GM23248 (cell line): ENCODE measurements around the gene SLC35D3. TPM values are rescaled to one million over a fixed set of nuclear protein-coding genes. Genes with fewer than 3 reads are reported as not detected.
"Not testable (repeated sequence)": the region's sequence is repeated elsewhere in the genome, so short reads cannot be mapped to it uniquely, and the experiment has no call there.

Experiments used
- DNase-seq: peaks from one replicate; pipeline ENCODE4 v3.0.0-alpha.2; 2015
- H2AFZ ChIP-seq: fragments of 200-600 bp; sonication (generic); 2 replicates; pipeline ENCODE4 v1.6.1; 2016; ENCODE audit warnings: antibody characterized with exemption
- H3F3A ChIP-seq: fragments of 200-600 bp; sonication (generic); 2 replicates; pipeline ENCODE4 v1.6.1; 2016; ENCODE audit warnings: mild to moderate bottlenecking, antibody characterized with exemption, mixed run types; ENCODE audit not compliant: insufficient read depth
- H3K27ac ChIP-seq: fragments of 200-600 bp; sonication (generic); 2 replicates; pipeline ENCODE4 v1.5.1; 2016; ENCODE audit warnings: mild to moderate bottlenecking
- H3K27me3 ChIP-seq: fragments of 200-600 bp; sonication (generic); replicated peaks from 2 replicates; pipeline ENCODE4 v1.6.1; 2016; ENCODE audit warnings: mild to moderate bottlenecking; ENCODE audit not compliant: insufficient read depth
- H3K36me3 ChIP-seq: fragments of 200-600 bp; sonication (generic); 2 replicates; pipeline ENCODE4 v1.6.1; 2016; ENCODE audit warnings: low read depth, mild to moderate bottlenecking
- H3K4me1 ChIP-seq: fragments of 200-600 bp; sonication (generic); 2 replicates; pipeline ENCODE4 v1.6.1; 2016; ENCODE audit warnings: mild to moderate bottlenecking; ENCODE audit not compliant: insufficient read depth
- H3K4me2 ChIP-seq: fragments of 200-600 bp; sonication (generic); one replicate; pipeline ENCODE4 v1.6.1; 2016; ENCODE audit warnings: mild to moderate bottlenecking; ENCODE audit not compliant: unreplicated experiment
- H3K4me3 ChIP-seq: fragments of 200-600 bp; sonication (generic); 2 replicates; pipeline ENCODE4 v1.5.1; 2016; ENCODE audit warnings: mild to moderate bottlenecking
- H3K79me2 ChIP-seq: fragments of 200-600 bp; sonication (generic); 2 replicates; pipeline ENCODE4 v1.6.1; 2016; ENCODE audit warnings: mild to moderate bottlenecking; ENCODE audit not compliant: insufficient read depth
- H3K9ac ChIP-seq: fragments of 200-600 bp; sonication (generic); 2 replicates; pipeline ENCODE4 v1.6.1; 2016; ENCODE audit warnings: mild to moderate bottlenecking
- H3K9me2 ChIP-seq: fragments of 200-600 bp; sonication (generic); 2 replicates; pipeline ENCODE4 v1.6.1; 2016; ENCODE audit warnings: mixed run types, mild to moderate bottlenecking, moderate library complexity; ENCODE audit not compliant: insufficient read depth
- H3K9me3 ChIP-seq: fragments of 200-600 bp; sonication (generic); one replicate; pipeline ENCODE4 v1.6.1; 2017; ENCODE audit warnings: low read depth
- H4K20me1 ChIP-seq: fragments of 200-600 bp; sonication (generic); 2 replicates; pipeline ENCODE4 v1.6.0; 2016; ENCODE audit not compliant: insufficient read depth
- EZH2 ChIP-seq: fragments of 200-600 bp; sonication (generic); IDR thresholded peaks from 2 replicates; pipeline ENCODE4 v1.6.1; 2018; ENCODE audit warnings: antibody characterized with exemption, mild to moderate bottlenecking; ENCODE audit not compliant: insufficient read depth, poor library complexity, severe bottlenecking
- EZH2phosphoT487 ChIP-seq: fragments of 200-600 bp; sonication (generic); IDR thresholded peaks from 2 replicates; pipeline ENCODE4 v1.6.1; 2018; ENCODE audit warnings: antibody characterized with exemption, moderate library complexity, mild to moderate bottlenecking, low read depth; ENCODE audit not compliant: insufficient read depth
- WGBS, 2 experiments: methylation state at CpG; one replicate each; pipeline ENCODE4 v1.1.6; 2015 to 2017; ENCODE audit warnings: low lambda C conversion rate in 2 of 2, low coverage in 1 of 2; ENCODE audit errors: missing lambda C conversion rate in 2 of 2; 5-methylcytosine and 5-hydroxymethylcytosine counted together
- in situ Hi-C: fragments of 300-500 bp; cut with MboI; formaldehyde crosslinking; loops from 2 replicates; pipeline ENCODE4 v1.15.0; 2020
- polyA plus RNA-seq: library from polyadenylated mRNA; unstranded; fragments of >200 nt; fragmentation: Nextera tagmentation; extraction: Ambion mirVana; gene quantifications from 2 replicates; pipeline ENCODE4 v1.2.1, GENCODE V29; 2016
- total RNA-seq: library from RNA; depleted of rRNA; stranded (reverse); fragments of >200 nt; shearing (Covaris generic); gene quantifications from 2 replicates; pipeline ENCODE4 v1.2.3, GENCODE V29; 2014

The SLC35D3 gene
- total and polyA plus RNA-seq, 2 experiments from 2014 or later, result not detected

DNA sequence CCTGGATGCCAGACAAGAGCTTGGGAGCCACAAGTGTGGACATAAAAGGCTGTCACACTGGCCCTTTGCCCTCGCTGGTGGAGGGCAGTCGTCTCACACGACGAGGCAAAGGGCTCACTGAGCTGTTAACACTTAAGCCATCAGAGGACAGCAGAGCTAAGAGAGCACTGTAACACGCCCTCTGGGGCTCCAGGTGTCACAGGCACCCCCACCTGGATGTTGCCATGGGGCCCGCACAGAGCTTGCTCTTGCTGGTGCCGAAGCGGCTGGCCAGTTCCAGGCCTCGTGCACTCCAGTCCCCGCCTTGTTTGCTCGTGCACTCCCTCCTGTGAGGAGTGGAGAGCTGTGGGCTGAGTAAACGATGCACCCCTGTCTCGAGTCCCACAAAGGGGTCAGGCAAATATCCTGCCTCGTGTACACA, 37.4 kb downstream of the SLC35D3 start:
- H3K4me3 ChIP-seq, result no peak overlapping the region
- no peaks in the 10 kb centered on the region for H3K9me2 ChIP-seq
- H3K9ac ChIP-seq, result no peak overlapping the region
- in situ Hi-C loops, result no loop called here
- H3K27ac ChIP-seq, result no peak overlapping the region
- no peaks in the 10 kb centered on the region for H3F3A ChIP-seq
- no peaks in the 10 kb centered on the region for H3K4me1 ChIP-seq
- no peaks in the 10 kb centered on the region for H3K9me3 ChIP-seq
- TF ChIP-seq EZH2phosphoT487 (no peak), EZH2 (no peak)
- WGBS, 2 experiments, result 31 to 41% methylated on average over 14 of the region's 14 CpGs
- H3K4me2 ChIP-seq, result no peak overlapping the region
- H4K20me1 ChIP-seq, result no peaks in the 10 kb centered on the region
- H3K27me3 ChIP-seq, result no peaks in the 10 kb centered on the region; the same call in 1 of the 2 replicates
- no peaks in the 10 kb centered on the region for H3K79me2 ChIP-seq
- no peak for DNase-seq
- no peak overlapping the region for H2AFZ ChIP-seq
- no peaks in the 10 kb centered on the region for H3K36me3 ChIP-seq

DNA sequence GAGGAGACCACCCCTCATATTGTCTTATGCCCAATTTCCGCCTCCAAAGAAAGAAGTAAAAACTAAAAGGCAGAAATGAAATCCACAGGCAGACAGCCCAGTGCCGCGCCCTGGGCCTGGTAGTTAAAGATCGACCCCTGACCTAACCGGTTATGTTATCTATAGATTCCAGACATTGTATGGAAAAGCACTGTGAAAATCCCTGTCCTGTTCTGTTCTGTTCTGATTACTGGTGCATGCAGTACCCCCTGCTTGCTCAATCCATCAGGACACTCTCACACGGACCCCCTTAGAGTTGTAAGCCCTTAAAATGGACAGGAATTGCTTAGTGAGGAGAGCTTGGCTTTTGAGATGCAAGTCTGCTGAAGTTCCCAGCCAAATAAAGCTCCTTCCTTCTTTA, 37.8 kb downstream of the SLC35D3 start:
- 70 to 73% methylated on average over 6 of the region's 6 CpGs for WGBS, 2 experiments
- H3K9me2 ChIP-seq, H3K27me3 ChIP-seq, H3K4me3 ChIP-seq, H3F3A ChIP-seq, H3K36me3 ChIP-seq, DNase-seq, H3K79me2 ChIP-seq, H3K9ac ChIP-seq, H4K20me1 ChIP-seq, H3K4me2 ChIP-seq, in situ Hi-C loops, H3K9me3 ChIP-seq, H2AFZ ChIP-seq, H3K4me1 ChIP-seq, H3K27ac ChIP-seq: not testable (repeated sequence)

DNA sequence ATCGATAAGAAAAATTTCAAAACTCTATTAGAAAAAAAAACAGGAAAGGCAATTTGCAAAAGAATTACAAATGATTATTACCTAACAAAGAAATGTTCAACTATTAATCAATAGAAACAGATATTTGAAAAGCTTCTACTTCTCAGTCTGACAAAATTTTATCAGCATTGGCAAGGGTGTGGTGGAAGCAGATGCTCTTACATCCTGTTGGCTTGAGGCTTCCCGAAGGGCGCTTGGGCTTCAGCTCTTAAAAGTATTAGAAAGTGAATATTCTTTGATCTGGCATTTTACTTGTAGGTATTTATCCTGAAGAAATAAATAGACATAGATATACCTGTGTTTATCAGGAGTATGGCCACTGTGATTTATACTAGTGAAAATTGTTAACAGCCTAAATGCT, 38.7 kb downstream of the SLC35D3 start:
- Histone ChIP-seq H3K4me1 (no peaks in the 10 kb centered on the region), H3K36me3 (no peaks in the 10 kb centered on the region), H3F3A (no peaks in the 10 kb centered on the region), H3K4me3 (no peak overlapping the region), H4K20me1 (no peaks in the 10 kb centered on the region), H3K79me2 (no peaks in the 10 kb centered on the region), H3K27me3 (no peaks in the 10 kb centered on the region; the same call in 1 of the 2 replicates), H3K9me3 (no peaks in the 10 kb centered on the region), H3K9ac (no peak overlapping the region), H3K27ac (no peak overlapping the region), H3K4me2 (no peak overlapping the region), H2AFZ (no peak overlapping the region), H3K9me2 (no peaks in the 10 kb centered on the region)
- in situ Hi-C loops, result no loop called here
- DNase-seq, result no peak
- WGBS, 2 experiments, result 60 to 66% methylated on average over 3 of the region's 3 CpGs
- no peak for TF ChIP-seq EZH2phosphoT487
- no peak for TF ChIP-seq EZH2

DNA sequence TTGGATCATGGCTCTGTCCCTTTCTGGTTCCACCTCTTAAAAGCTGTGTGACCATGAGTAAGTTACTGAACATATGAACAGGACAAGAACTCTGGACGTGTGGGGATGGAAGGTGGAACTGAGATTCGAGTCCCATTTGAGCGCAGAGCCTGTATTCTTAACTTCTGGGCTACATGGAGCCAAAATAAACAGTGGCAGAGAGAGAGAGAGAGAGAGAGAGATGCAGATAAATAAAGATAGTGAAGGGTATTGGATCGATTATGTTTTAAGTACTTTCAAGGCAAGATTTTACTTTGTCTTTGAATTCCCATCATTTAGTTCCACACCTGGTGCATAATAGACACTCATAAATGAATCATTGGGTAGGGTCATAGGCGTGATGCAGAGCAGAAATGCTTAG, 39.7 kb downstream of the SLC35D3 start:
- H3K9me3 ChIP-seq, result no peaks in the 10 kb centered on the region

DNA sequence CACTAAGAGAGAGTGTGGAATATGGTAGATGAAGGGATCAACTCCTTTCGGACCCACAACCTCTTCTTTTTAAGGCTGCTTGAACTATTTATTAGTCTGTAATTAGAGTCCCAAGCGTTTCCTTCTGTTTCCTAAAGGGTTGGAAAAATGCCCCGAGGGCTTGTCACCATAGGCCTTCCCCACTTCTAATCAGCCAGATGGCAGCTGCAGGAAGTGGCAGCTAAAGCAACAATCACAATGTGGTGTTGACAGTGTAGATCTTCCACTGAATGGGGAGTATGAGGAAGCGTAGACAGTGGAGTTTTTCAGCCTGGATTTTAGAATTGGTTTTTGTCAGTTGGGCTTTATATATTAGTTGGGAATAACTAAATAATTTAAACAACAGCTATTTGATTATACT, 40.6 kb downstream of the SLC35D3 start:
- Histone ChIP-seq H3K4me3 (no peak overlapping the region), H4K20me1 (no peaks in the 10 kb centered on the region), H3K9ac (no peak overlapping the region), H3K36me3 (no peaks in the 10 kb centered on the region), H3K4me1 (no peaks in the 10 kb centered on the region), H3K4me2 (no peak overlapping the region), H3K27me3 (no peaks in the 10 kb centered on the region; the same call in 1 of the 2 replicates), H3K9me3 (no peaks in the 10 kb centered on the region), H3K9me2 (no peaks in the 10 kb centered on the region), H2AFZ (no peak overlapping the region), H3K27ac (no peak overlapping the region), H3K79me2 (no peaks in the 10 kb centered on the region), H3F3A (no peaks in the 10 kb centered on the region)
- in situ Hi-C loops, result no loop called here
- DNase-seq, result no peak
- TF ChIP-seq EZH2 (no peak), EZH2phosphoT487 (no peak)
- 35 to 36% methylated on average over 4 of the region's 4 CpGs for WGBS, 2 experiments

More for the DNA sequence above, 39.7 kb downstream of the SLC35D3 start:
- Histone ChIP-seq H2AFZ (no peak overlapping the region), H3K27ac (no peak overlapping the region), H3K27me3 (no peaks in the 10 kb centered on the region; the same call in 1 of the 2 replicates), H3K9me2 (no peaks in the 10 kb centered on the region), H3K36me3 (no peaks in the 10 kb centered on the region), H4K20me1 (no peaks in the 10 kb centered on the region), H3K79me2 (no peaks in the 10 kb centered on the region), H3K4me1 (no peaks in the 10 kb centered on the region), H3K4me3 (no peak overlapping the region), H3K4me2 (no peak overlapping the region), H3F3A (no peaks in the 10 kb centered on the region), H3K9ac (no peak overlapping the region)
- TF ChIP-seq EZH2 (no peak), EZH2phosphoT487 (no peak)
- in situ Hi-C loops, result no loop called here
- WGBS, 2 experiments, result 51 to 59% methylated on average over 5 of the region's 5 CpGs
- no peak for DNase-seq
